HepG2 (cell line): ENCODE results near the gene MYL6B. TPM values are rescaled to one million over a fixed set of nuclear protein-coding genes. Genes with fewer than 3 reads are reported as not detected.

Experiments
- ATAC-seq: fragments of 200-7000 bp; cut with Tn5 transposase; 3 replicates; pipeline ENCODE4 v1.9.1; 2020; ENCODE audit warnings: mild to moderate bottlenecking, moderate library complexity
- BruUV-seq: library from RNA; stranded (reverse); fragments of 400-500 nt; replicated peaks from 2 replicates; lab custom pipeline; 2021; lab: Mats Ljungman, UMichigan
- CTCF ChIA-PET: fragments of 300-600 bp; formaldehyde crosslinking; extraction: SDS; loops from one replicate; lab custom pipeline; 2021; ENCODE audit warnings: low total read pairs, inconsistent platforms, low intra/inter-chr PET ratio; lab: Yijun Ruan, JAX
- POLR2A ChIA-PET: fragments of 350-600 bp; sonication (Branson Sonifier 250); formaldehyde crosslinking; loops from one replicate; lab custom pipeline; 2020; ENCODE audit warnings: antibody characterized with exemption, inconsistent platforms; lab: Yijun Ruan, JAX
- DNase-seq: peaks from one replicate; pipeline ENCODE4 v3.0.0-alpha.2; 2015; ENCODE audit warnings: low spot score
- FAIRE-seq: peaks from 3 replicates; lab custom pipeline; 2011; peaks lifted over from hg19 to GRCh38; lab: Jason Lieb, UNC
- H2AFZ ChIP-seq: one replicate; pipeline ENCODE4 v1.6.1; 2011; ENCODE audit warnings: low read length, inconsistent platforms
- H3K27ac ChIP-seq: fragments of 300-600 bp; 3 replicates; pipeline ENCODE4 v1.8.0; 2011; ENCODE audit warnings: mixed run types, mild to moderate bottlenecking, mixed read lengths, low read length, inconsistent platforms; ENCODE audit not compliant: insufficient read depth; ENCODE audit errors: extremely low read length
- H3K27me3 ChIP-seq, 2 experiments: fragments of 200-600 bp in 1 of 2; 2 replicates in 1 of 2; 3 replicates in 1 of 2; pipeline versions ENCODE4 v1.6.0 to v1.8.0; 2011; ENCODE audit warnings: low read length in 2 of 2, mild to moderate bottlenecking in 2 of 2, moderate library complexity in 2 of 2, inconsistent platforms in 1 of 2; ENCODE audit not compliant: insufficient read depth in 2 of 2, control insufficient read depth in 1 of 2
- H3K36me3 ChIP-seq, 2 experiments: fragments of 200-600 bp in 1 of 2; replicated peaks in 1 of 2; 2 replicates in 1 of 2; 3 replicates in 1 of 2; pipeline versions ENCODE4 v1.5.1 to v1.8.0; 2011; ENCODE audit warnings: low read length in 2 of 2, inconsistent platforms in 1 of 2; ENCODE audit not compliant: insufficient read depth in 2 of 2, control insufficient read depth in 1 of 2
- H3K4me1 ChIP-seq: 2 replicates; pipeline ENCODE4 v1.5.1; 2012; ENCODE audit warnings: low read length, inconsistent platforms; ENCODE audit not compliant: insufficient read depth
- H3K4me2 ChIP-seq: 2 replicates; pipeline ENCODE4 v1.6.0; 2011; ENCODE audit warnings: low read depth, low read length, inconsistent platforms
- H3K4me3 ChIP-seq, 3 experiments: fragments of 200-600 bp in 1 of 3; sonication (generic), shearing (Covaris generic) in 1 of 3; replicated peaks in 1 of 3; 2 replicates each; pipeline ENCODE4 v1.5.1; 2011 to 2016; ENCODE audit warnings: low read length in 3 of 3, inconsistent platforms in 2 of 3, low read depth in 2 of 3, mild to moderate bottlenecking in 2 of 3, control low read depth in 1 of 3, mixed read lengths in 1 of 3; ENCODE audit not compliant: insufficient read depth in 1 of 3
- H3K79me2 ChIP-seq: one replicate; pipeline ENCODE4 v1.6.1; 2011; ENCODE audit warnings: low read length, inconsistent platforms; ENCODE audit not compliant: insufficient read depth
- H3K9ac ChIP-seq: 2 replicates; pipeline ENCODE4 v1.6.0; 2011; ENCODE audit warnings: mild to moderate bottlenecking, low read depth, low read length, inconsistent platforms; ENCODE audit not compliant: insufficient read depth
- H3K9me3 ChIP-seq: 2 replicates; pipeline ENCODE4 v1.5.1; 2012; ENCODE audit warnings: mild to moderate bottlenecking, low read length
- H4K20me1 ChIP-seq: 2 replicates; pipeline ENCODE4 v1.6.0; 2011; ENCODE audit warnings: inconsistent platforms, mild to moderate bottlenecking, low read length, moderate library complexity; ENCODE audit not compliant: insufficient read depth
- BRF2 ChIP-seq: sonication (generic); formaldehyde crosslinking; IDR thresholded peaks from 2 replicates; pipeline ENCODE4 v1.8.1; 2022; ENCODE audit warnings: mild to moderate bottlenecking, missing genetic modification reagents
- GABPB1 ChIP-seq: IDR thresholded peaks from 2 replicates; pipeline ENCODE4 v1.6.1; 2016; ENCODE audit warnings: mild to moderate bottlenecking, missing genetic modification reagents, moderate library complexity, missing compliant biosample characterization
- GZF1 ChIP-seq: sonication (generic); formaldehyde crosslinking; IDR thresholded peaks from 2 replicates; pipeline ENCODE4 v1.5.1; 2020; ENCODE audit warnings: mild to moderate bottlenecking, missing genetic modification reagents
- MAZ ChIP-seq, 2 experiments: sonication (generic) in 1 of 2; formaldehyde crosslinking in 1 of 2; IDR thresholded peaks; 2 replicates each; pipeline versions ENCODE4 v1.5.0 to v1.6.1; 2012 to 2020; ENCODE audit warnings: low read depth in 2 of 2, mild to moderate bottlenecking in 2 of 2, borderline replicate concordance in 1 of 2, improper control_type of control experiment in 1 of 2, low read length in 1 of 2, missing genetic modification reagents in 1 of 2, moderate library complexity in 1 of 2
- SAP130 ChIP-seq: IDR thresholded peaks from 2 replicates; pipeline ENCODE4 v1.6.1; 2016; ENCODE audit warnings: low read depth
- SMC3 ChIP-seq: IDR thresholded peaks from 2 replicates; pipeline ENCODE4 v1.6.1; 2011; ENCODE audit warnings: low read length, improper control_type of control experiment
- SP2 ChIP-seq: sonication (generic); formaldehyde crosslinking; IDR thresholded peaks from 2 replicates; pipeline ENCODE4 v1.5.1; 2020; ENCODE audit warnings: mild to moderate bottlenecking, missing genetic modification reagents
- SRF ChIP-seq: IDR thresholded peaks from 2 replicates; pipeline ENCODE4 v1.6.1; 2011; ENCODE audit warnings: mild to moderate bottlenecking, low read depth, low read length, moderate library complexity
- ZBTB2 ChIP-seq: sonication (generic); formaldehyde crosslinking; IDR thresholded peaks from 2 replicates; pipeline ENCODE4 v1.8.0; 2022; ENCODE audit warnings: low read depth, missing genetic modification reagents
- ZNF432 ChIP-seq: sonication (generic); formaldehyde crosslinking; IDR thresholded peaks from 2 replicates; pipeline ENCODE4 v1.5.0; 2020; ENCODE audit warnings: missing genetic modification reagents, mild to moderate bottlenecking, borderline replicate concordance
- WGBS: methylation state at CpG from one replicate; pipeline ENCODE4 v1.1.6; 2017; ENCODE audit warnings: low lambda C conversion rate; 5-methylcytosine and 5-hydroxymethylcytosine counted together
- in situ Hi-C: cut with HindIII; loops from 2 replicates; pipeline ENCODE4 v1.10.0; 2017; ENCODE audit warnings: low pct_unique_long_range_greater_than_20kb; ENCODE audit not compliant: extremely low pct_ligation_motif_present
- intact Hi-C: fragments of 100-400 bp; cut with micrococcal nuclease; formaldehyde crosslinking; loops from one replicate; pipeline ENCODE4 v1.10.0; 2022; ENCODE audit not compliant: unreplicated experiment
- polyA plus RNA-seq, 8 experiments: library from polyadenylated mRNA; depleted of rRNA in 3 of 8; stranded (reverse) in 7 of 8; unstranded in 1 of 8; fragments of >200 nt; fragmentation: Illumina TruSeq in 4 of 8; extraction: Trizol in 4 of 8; gene quantifications; 2 replicates each; pipeline versions ENCODE4 v1.2.1 to v1.2.3, GENCODE V29; 2011 to 2016; ENCODE audit warnings: low read depth in 4 of 8, missing spikeins in 1 of 8, mixed read lengths in 1 of 8; ENCODE audit not compliant: insufficient read depth in 1 of 8
- total RNA-seq, 5 experiments: library from RNA; depleted of rRNA; stranded (reverse); fragments of >200 nt; fragmentation: Illumina TruSeq; extraction: Trizol; gene quantifications; 2 replicates each; pipeline ENCODE4 v1.2.3, GENCODE V29; 2016; ENCODE audit warnings: low read depth in 1 of 5
- TF ChIP-seq, protein P1 (sequence below): sonication (generic); formaldehyde crosslinking; IDR thresholded peaks from 2 replicates; pipeline ENCODE4 v1.9.0; 2022; ENCODE audit warnings: missing genetic modification reagents, mild to moderate bottlenecking, borderline replicate concordance
- TF ChIP-seq, protein P2 (sequence below): sonication (generic); formaldehyde crosslinking; IDR thresholded peaks from 2 replicates; pipeline ENCODE4 v1.8.0; 2022; ENCODE audit warnings: mild to moderate bottlenecking, missing genetic modification reagents, moderate library complexity

Gene MYL6B
- total and polyA plus RNA-seq, 2 of the 13 experiments (the other 11 are each of a cell fraction or from before 2014, with no cell fraction given), result 75.7 to 88.7 TPM

- peak; percentile 41; the same call in 1 of the 2 replicates for TF ChIP-seq ZBTB2
- peak; percentile 29; the same call in 1 of the 2 replicates for TF ChIP-seq SRF
- no peak for TF ChIP-seq MAZ (IDR thresholded peaks at IDR 0.05; ENCODE audit: borderline replicate concordance, low read depth, low read length)
- 0 out of 2 replicates have a peak, but pooled peaks have one; percentile 14 for TF ChIP-seq MAZ (CRISPR knock-in tag; IDR thresholded peaks at IDR 0.05; ENCODE audit: low read depth)
- TF ChIP-seq SMC3, result peak; percentile 44
Measured at GRCh38 chr12:56157201-56158028, 5.0 kb downstream of the MYL6B start (continued).

GRCh38 chr12:56158029-56158925 is 5.9 kb downstream of the MYL6B start, which contains the start of gene MYL6:
Gene MYL6 (plus strand): TSS chr12:56158359. CDS start chr12:56158402, 43 bp downstream.
- ChIA-PET CTCF (interaction anchor here (1.2 to 1.8 kb wide), 3 partner anchors 31 to 32 kb away, joined by 3 to 7 read pairs (median 3); partner anchors contain the start of gene SMARCC2), POLR2A (interaction anchor here (0.5 to 3.4 kb wide), 14 partner anchors 8 to 228 kb away, joined by 3 to 30 read pairs (median 5); partner anchors contain the start of genes ESYT1, RNF41, RPL41 and SMARCC2)
- FAIRE-seq, result peak; percentile 78
- under 1% methylated on average over 23 of the region's 30 CpGs for WGBS
- H3K4me3 ChIP-seq, result peak within 1 kb of the TSS; percentile 92 to 99 (median 95)
- peak within 1 kb of the TSS; percentile 100 for H3K9ac ChIP-seq
- H3K27me3 ChIP-seq, result no peaks in the 10 kb centered on the region; a peak in 1 of 5 replicates
- H2AFZ ChIP-seq, result no peak within 1 kb of the TSS
- H3K27ac ChIP-seq, result peak within 1 kb of the TSS; percentile 87
- H3K9me3 ChIP-seq, result no peaks in the 10 kb centered on the region
- DNase-seq, result peak; percentile 96
- intact Hi-C loops (loop anchor here (2.0 to 5.0 kb wide), 2 partner anchors 31 to 34 kb away; no protein-coding TSS in a partner anchor), in situ Hi-C loops (loop anchor here (5.0 kb wide), 1 partner anchor 36 kb away; no protein-coding TSS in a partner anchor)
- peak within 1 kb of the TSS; percentile 83 for H3K4me2 ChIP-seq
- peaks cover 21 to 35% of the 10 kb centered on the region in 2 experiments for H3K36me3 ChIP-seq
- ATAC-seq, result peak; percentile 84
- peaks cover 64% of the 10 kb centered on the region for H3K4me1 ChIP-seq
- peaks cover 31% of the 10 kb centered on the region for H3K79me2 ChIP-seq
- peaks cover 28% of the 10 kb centered on the region for H4K20me1 ChIP-seq
- no TSS peak for BruUV-seq
- TF ChIP-seq BRF2 (CRISPR knock-in tag) (0 out of 2 replicates have a peak, but pooled peaks have one; percentile 21), SP2 (CRISPR knock-in tag) (0 out of 2 replicates have a peak, but pooled peaks have one; percentile 22), SAP130 (CRISPR knock-in tag) (peak; percentile 75), GABPB1 (CRISPR knock-in tag) (peak; percentile 38; the same call in 1 of the 2 replicates), ZNF432 (no peak), GZF1 (CRISPR knock-in tag) (0 out of 2 replicates have a peak, but pooled peaks have one; percentile 10)
- TF ChIP-seq, protein P1, sequence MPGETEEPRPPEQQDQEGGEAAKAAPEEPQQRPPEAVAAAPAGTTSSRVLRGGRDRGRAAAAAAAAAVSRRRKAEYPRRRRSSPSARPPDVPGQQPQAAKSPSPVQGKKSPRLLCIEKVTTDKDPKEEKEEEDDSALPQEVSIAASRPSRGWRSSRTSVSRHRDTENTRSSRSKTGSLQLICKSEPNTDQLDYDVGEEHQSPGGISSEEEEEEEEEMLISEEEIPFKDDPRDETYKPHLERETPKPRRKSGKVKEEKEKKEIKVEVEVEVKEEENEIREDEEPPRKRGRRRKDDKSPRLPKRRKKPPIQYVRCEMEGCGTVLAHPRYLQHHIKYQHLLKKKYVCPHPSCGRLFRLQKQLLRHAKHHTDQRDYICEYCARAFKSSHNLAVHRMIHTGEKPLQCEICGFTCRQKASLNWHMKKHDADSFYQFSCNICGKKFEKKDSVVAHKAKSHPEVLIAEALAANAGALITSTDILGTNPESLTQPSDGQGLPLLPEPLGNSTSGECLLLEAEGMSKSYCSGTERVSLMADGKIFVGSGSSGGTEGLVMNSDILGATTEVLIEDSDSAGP (CRISPR knock-in tag), result peak; percentile 51; the same call in 1 of the 2 replicates
- TF ChIP-seq, protein P2, sequence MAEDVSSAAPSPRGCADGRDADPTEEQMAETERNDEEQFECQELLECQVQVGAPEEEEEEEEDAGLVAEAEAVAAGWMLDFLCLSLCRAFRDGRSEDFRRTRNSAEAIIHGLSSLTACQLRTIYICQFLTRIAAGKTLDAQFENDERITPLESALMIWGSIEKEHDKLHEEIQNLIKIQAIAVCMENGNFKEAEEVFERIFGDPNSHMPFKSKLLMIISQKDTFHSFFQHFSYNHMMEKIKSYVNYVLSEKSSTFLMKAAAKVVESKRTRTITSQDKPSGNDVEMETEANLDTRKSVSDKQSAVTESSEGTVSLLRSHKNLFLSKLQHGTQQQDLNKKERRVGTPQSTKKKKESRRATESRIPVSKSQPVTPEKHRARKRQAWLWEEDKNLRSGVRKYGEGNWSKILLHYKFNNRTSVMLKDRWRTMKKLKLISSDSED (CRISPR knock-in tag), result no peak
